Activated T-helper 17 cell treated with anti-CD3 and anti-CD28 coated beads, Interleukin-2, amount 50 U/mL, for 72 hours (primary cell): Measurements from ENCODE around the gene IGLL5. TPM values are rescaled to one million over a fixed set of nuclear protein-coding genes. Genes with fewer than 3 reads are reported as not detected.

Experiments
- ATAC-seq: fragments of 150-1000 bp; cut with Tn5 transposase; replicated peaks from 2 replicates; pipeline ENCODE4 v1.10.0; 2021; ENCODE audit warnings: mild to moderate bottlenecking, moderate library complexity
- H3K27ac Mint-ChIP-seq: one replicate; pipeline ENCODE4 v1.8.0; 2022; ENCODE audit warnings: mixed read lengths
- H3K27me3 Mint-ChIP-seq: one replicate; pipeline ENCODE4 v1.8.0; 2022; ENCODE audit warnings: mixed read lengths
- H3K36me3 Mint-ChIP-seq: one replicate; pipeline ENCODE4 v1.8.0; 2022; ENCODE audit warnings: low read depth, mild to moderate bottlenecking, mixed read lengths
- H3K4me1 Mint-ChIP-seq: one replicate; pipeline ENCODE4 v1.8.0; 2022; ENCODE audit warnings: mixed read lengths
- H3K4me3 Mint-ChIP-seq: one replicate; pipeline ENCODE4 v1.8.0; 2022; ENCODE audit warnings: mild to moderate bottlenecking, mixed read lengths
- H3K9me3 Mint-ChIP-seq: one replicate; pipeline ENCODE4 v1.8.0; 2022; ENCODE audit warnings: mixed read lengths
- total RNA-seq, 2 donors: library from RNA; stranded (reverse); gene quantifications; one replicate each; pipeline ENCODE4 v1.2.3, GENCODE V29; 2022

IGLL5 gene
- total RNA-seq, 2 donors from 2014 or later: not detected

- Mint-ChIP-seq H3K4me1 (no peaks in the 10 kb centered on the region), H3K36me3 (no peaks in the 10 kb centered on the region), H3K9me3 (no peaks in the 10 kb centered on the region), H3K27ac (no peak overlapping the region), H3K27me3 (peaks cover 12% of the 10 kb centered on the region), H3K4me3 (no peak overlapping the region)
- ATAC-seq: no peak
These were observed 22.1 kb downstream of the IGLL5 start for GRCh38 chr22:22909605-22910271.

GRCh38 chr22:22910272-22911240 lies 22.9 kb downstream of the IGLL5 start:
- Mint-ChIP-seq H3K36me3 (no peaks in the 10 kb centered on the region), H3K27ac (no peak overlapping the region), H3K9me3 (no peaks in the 10 kb centered on the region), H3K27me3 (peaks cover 9% of the 10 kb centered on the region), H3K4me1 (no peaks in the 10 kb centered on the region), H3K4me3 (no peak overlapping the region)
- ATAC-seq: no peak

- Mint-ChIP-seq H3K36me3 (no peaks in the 10 kb centered on the region), H3K27me3 (peaks cover 16% of the 10 kb centered on the region), H3K4me3 (no peak overlapping the region), H3K9me3 (no peaks in the 10 kb centered on the region), H3K27ac (no peak overlapping the region), H3K4me1 (no peaks in the 10 kb centered on the region)
- ATAC-seq: no peak
These were observed 23.9 kb downstream of the IGLL5 start for GRCh38 chr22:22911327-22912134.

- H3K4me1 Mint-ChIP-seq: no peaks in the 10 kb centered on the region
- H3K36me3 Mint-ChIP-seq: no peaks in the 10 kb centered on the region
- peaks cover 16% of the 10 kb centered on the region for H3K27me3 Mint-ChIP-seq
- no peak overlapping the region for H3K27ac Mint-ChIP-seq
- H3K4me3 Mint-ChIP-seq: no peak overlapping the region
- H3K9me3 Mint-ChIP-seq: no peaks in the 10 kb centered on the region
- ATAC-seq: no peak
These were observed 24.7 kb downstream of the IGLL5 start for GRCh38 chr22:22912135-22912987.

- Mint-ChIP-seq H3K27me3 (peaks cover 16% of the 10 kb centered on the region), H3K4me3 (no peak overlapping the region)
- no peak for ATAC-seq
These were observed 25.3 kb downstream of the IGLL5 start for GRCh38 chr22:22912988-22913253.

GRCh38 chr22:22913989-22914388 lies 26.4 kb downstream of the IGLL5 start:
- H3K9me3 Mint-ChIP-seq: no peaks in the 10 kb centered on the region
- no peak for ATAC-seq
- H3K27me3 Mint-ChIP-seq: peaks cover 16% of the 10 kb centered on the region
- no peaks in the 10 kb centered on the region for H3K36me3 Mint-ChIP-seq
- H3K27ac Mint-ChIP-seq: no peak overlapping the region
- H3K4me3 Mint-ChIP-seq: no peak overlapping the region
- no peaks in the 10 kb centered on the region for H3K4me1 Mint-ChIP-seq

More at GRCh38 chr22:22912988-22913253, 25.3 kb downstream of the IGLL5 start:
- no peaks in the 10 kb centered on the region for H3K4me1 Mint-ChIP-seq
- H3K36me3 Mint-ChIP-seq: no peaks in the 10 kb centered on the region
- H3K9me3 Mint-ChIP-seq: no peaks in the 10 kb centered on the region
- H3K27ac Mint-ChIP-seq: no peak overlapping the region

- no peak for ATAC-seq
- no peak overlapping the region for H3K4me3 Mint-ChIP-seq
These were observed 27.4 kb downstream of the IGLL5 start for GRCh38 chr22:22914726-22915669.

GRCh38 chr22:22915670-22916035 lies 28.0 kb downstream of the IGLL5 start:
- no peaks in the 10 kb centered on the region for H3K4me1 Mint-ChIP-seq
- no peaks in the 10 kb centered on the region for H3K36me3 Mint-ChIP-seq
- no peak for ATAC-seq
- peaks cover 16% of the 10 kb centered on the region for H3K27me3 Mint-ChIP-seq
- H3K27ac Mint-ChIP-seq: peak overlapping the region; percentile 56
- no peaks in the 10 kb centered on the region for H3K9me3 Mint-ChIP-seq
- no peak overlapping the region for H3K4me3 Mint-ChIP-seq

More at GRCh38 chr22:22914726-22915669, 27.4 kb downstream of the IGLL5 start:
- Mint-ChIP-seq H3K36me3 (no peaks in the 10 kb centered on the region), H3K27ac (no peak overlapping the region), H3K4me1 (no peaks in the 10 kb centered on the region), H3K27me3 (peaks cover 16% of the 10 kb centered on the region), H3K9me3 (no peaks in the 10 kb centered on the region)

GRCh38 chr22:22916215-22916951 lies 28.8 kb downstream of the IGLL5 start:
- ATAC-seq: no peak
- Mint-ChIP-seq H3K9me3 (no peaks in the 10 kb centered on the region), H3K27me3 (peaks cover 16% of the 10 kb centered on the region), H3K36me3 (no peaks in the 10 kb centered on the region), H3K27ac (peak overlapping the region; percentile 56), H3K4me3 (no peak overlapping the region), H3K4me1 (no peaks in the 10 kb centered on the region)

- no peaks in the 10 kb centered on the region for H3K36me3 Mint-ChIP-seq
- ATAC-seq: no peak
- H3K4me1 Mint-ChIP-seq: no peaks in the 10 kb centered on the region
- no peak overlapping the region for H3K4me3 Mint-ChIP-seq
- no peaks in the 10 kb centered on the region for H3K9me3 Mint-ChIP-seq
- H3K27me3 Mint-ChIP-seq: peaks cover 13% of the 10 kb centered on the region
- no peak overlapping the region for H3K27ac Mint-ChIP-seq
These were observed 29.3 kb downstream of the IGLL5 start for GRCh38 chr22:22916952-22917290.

GRCh38 chr22:22917377-22917776 lies 29.8 kb downstream of the IGLL5 start:
- H3K9me3 Mint-ChIP-seq: no peaks in the 10 kb centered on the region
- no peaks in the 10 kb centered on the region for H3K4me1 Mint-ChIP-seq
- no peak overlapping the region for H3K27ac Mint-ChIP-seq
- H3K27me3 Mint-ChIP-seq: peaks cover 13% of the 10 kb centered on the region
- no peaks in the 10 kb centered on the region for H3K36me3 Mint-ChIP-seq
- H3K4me3 Mint-ChIP-seq: no peak overlapping the region
- ATAC-seq: no peak

- Mint-ChIP-seq H3K4me3 (no peak overlapping the region), H3K36me3 (no peaks in the 10 kb centered on the region), H3K4me1 (no peaks in the 10 kb centered on the region), H3K27me3 (peaks cover 13% of the 10 kb centered on the region), H3K9me3 (no peaks in the 10 kb centered on the region), H3K27ac (no peak overlapping the region)
- no peak for ATAC-seq
These were observed 30.8 kb downstream of the IGLL5 start for GRCh38 chr22:22918297-22918965.
